ENCODE data around the gene ZNF436.

- TF ChIP-seq POLR2A (IDR thresholded peaks at IDR 0.05), result no peak
- TF ChIP-seq, protein P1, sequence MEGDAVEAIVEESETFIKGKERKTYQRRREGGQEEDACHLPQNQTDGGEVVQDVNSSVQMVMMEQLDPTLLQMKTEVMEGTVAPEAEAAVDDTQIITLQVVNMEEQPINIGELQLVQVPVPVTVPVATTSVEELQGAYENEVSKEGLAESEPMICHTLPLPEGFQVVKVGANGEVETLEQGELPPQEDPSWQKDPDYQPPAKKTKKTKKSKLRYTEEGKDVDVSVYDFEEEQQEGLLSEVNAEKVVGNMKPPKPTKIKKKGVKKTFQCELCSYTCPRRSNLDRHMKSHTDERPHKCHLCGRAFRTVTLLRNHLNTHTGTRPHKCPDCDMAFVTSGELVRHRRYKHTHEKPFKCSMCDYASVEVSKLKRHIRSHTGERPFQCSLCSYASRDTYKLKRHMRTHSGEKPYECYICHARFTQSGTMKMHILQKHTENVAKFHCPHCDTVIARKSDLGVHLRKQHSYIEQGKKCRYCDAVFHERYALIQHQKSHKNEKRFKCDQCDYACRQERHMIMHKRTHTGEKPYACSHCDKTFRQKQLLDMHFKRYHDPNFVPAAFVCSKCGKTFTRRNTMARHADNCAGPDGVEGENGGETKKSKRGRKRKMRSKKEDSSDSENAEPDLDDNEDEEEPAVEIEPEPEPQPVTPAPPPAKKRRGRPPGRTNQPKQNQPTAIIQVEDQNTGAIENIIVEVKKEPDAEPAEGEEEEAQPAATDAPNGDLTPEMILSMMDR (IDR thresholded peaks at IDR 0.05), result no peak
- no peak for TF ChIP-seq EP300 (IDR thresholded peaks at IDR 0.05)
Measured at GRCh38 chr1:23345920-23346319, 23.7 kb downstream of the ZNF436 start.
